ENCODE results near the gene HELZ. TPM values are rescaled to one million over a fixed set of nuclear protein-coding genes. Genes with fewer than 3 reads are reported as not detected.

HELZ gene
- total and polyA plus RNA-seq, 4 donors, result 3.8 to 69.2 (median 25.7) TPM

- WGBS, result 86% methylated on average over 7 of the region's 7 CpGs
- H3K27ac ChIP-seq (ENCODE audit: low read depth in 1 of 2, low read length in 2 of 2), result no peak overlapping the region
- no peak overlapping the region for H3K9ac ChIP-seq (ENCODE audit: low read depth in 1 of 2, low read length in 2 of 2)
- DNase-seq (ENCODE audit: low spot score), result no peak
- no peak overlapping the region for H3K4me3 ChIP-seq (ENCODE audit: low read depth in 1 of 3, low read length in 3 of 3)
- H3K4me1 ChIP-seq (ENCODE audit: control insufficient read depth in 4 of 4, insufficient read depth in 4 of 4, low read length in 3 of 4), result peaks cover 3 to 17% (median 12%) of the 10 kb centered on the region in 4 donors
- no peaks in the 10 kb centered on the region for H3K9me3 ChIP-seq (ENCODE audit: control insufficient read depth in 4 of 4, low read length in 3 of 4)
- TF ChIP-seq FOXA2 (IDR thresholded peaks at IDR 0.05), result no peak
- TF ChIP-seq RXRA (IDR thresholded peaks at IDR 0.05), result no peak
- no peak for TF ChIP-seq CTCF (IDR thresholded peaks at IDR 0.05; ENCODE audit: low read depth, low read length, missing input control)
- no peak for TF ChIP-seq FOXA1 (IDR thresholded peaks at IDR 0.05)
- no peak for TF ChIP-seq EGR1 (IDR thresholded peaks at IDR 0.05; ENCODE audit: low read depth in 2 of 2)
- no peak for TF ChIP-seq JUND (IDR thresholded peaks at IDR 0.05)
- no peak for TF ChIP-seq MAX (IDR thresholded peaks at IDR 0.05)
- TF ChIP-seq ATF3 (IDR thresholded peaks at IDR 0.05), result no peak
- peak in 1 of 2 donors; percentile 8 for TF ChIP-seq HNF4A (conservative IDR thresholded peaks at IDR 0.05)
- no peaks in the 10 kb centered on the region for H3K36me3 ChIP-seq (ENCODE audit: control insufficient read depth in 4 of 4, insufficient read depth in 3 of 4, low read depth in 1 of 4, low read length in 3 of 4)
- no peaks in the 10 kb centered on the region for H3K27me3 ChIP-seq (ENCODE audit: control insufficient read depth in 4 of 4, insufficient read depth in 4 of 4, low read length in 3 of 4)
Observed at GRCh38 chr17:67279115-67279514, 34.1 kb upstream of the HELZ start.

- H3K9me3 ChIP-seq (ENCODE audit: control insufficient read depth in 4 of 4, low read length in 3 of 4), result no peaks in the 10 kb centered on the region
- H3K9ac ChIP-seq (ENCODE audit: low read depth in 1 of 2, low read length in 2 of 2), result no peak overlapping the region
- no peak overlapping the region for H3K27ac ChIP-seq (ENCODE audit: low read depth in 1 of 2, low read length in 2 of 2)
- H3K4me3 ChIP-seq (ENCODE audit: low read depth in 1 of 3, low read length in 3 of 3), result no peak overlapping the region
- TF ChIP-seq HNF4G (IDR thresholded peaks at IDR 0.05) (no peak), HNF4A (conservative IDR thresholded peaks at IDR 0.05) (no peak), RXRA (IDR thresholded peaks at IDR 0.05) (no peak), GABPA (IDR thresholded peaks at IDR 0.05 in 1 of 2, conservative IDR thresholded peaks at IDR 0.05 in 1 of 2) (no peak), RAD21 (IDR thresholded peaks at IDR 0.05) (no peak), SP1 (IDR thresholded peaks at IDR 0.05) (no peak), ATF3 (IDR thresholded peaks at IDR 0.05) (no peak), REST (IDR thresholded peaks at IDR 0.05) (no peak)
- H3K27me3 ChIP-seq (ENCODE audit: control insufficient read depth in 4 of 4, insufficient read depth in 4 of 4, low read length in 3 of 4), result no peaks in the 10 kb centered on the region
- DNase-seq (ENCODE audit: low spot score), result no peak
- WGBS, result 96% methylated on average over 10 of the region's 10 CpGs
- peaks cover 3 to 17% (median 12%) of the 10 kb centered on the region in 4 donors for H3K4me1 ChIP-seq (ENCODE audit: control insufficient read depth in 4 of 4, insufficient read depth in 4 of 4, low read length in 3 of 4)
- H3K36me3 ChIP-seq (ENCODE audit: control insufficient read depth in 4 of 4, insufficient read depth in 3 of 4, low read depth in 1 of 4, low read length in 3 of 4), result no peaks in the 10 kb centered on the region
Observed at GRCh38 chr17:67278363-67278762, 33.4 kb upstream of the HELZ start.
